Loucy (cell line): ENCODE data around the gene PROX1.

ENCODE experiments used
- CTCF ChIP-seq: fragments of 200-600 bp; sonication (generic); conservative IDR thresholded peaks from 2 replicates; pipeline ENCODE4 v1.5.1; 2014; ENCODE audit warnings: mild to moderate bottlenecking, antibody characterized with exemption, low read length
- EZH2phosphoT487 ChIP-seq: fragments of 200-600 bp; IDR thresholded peaks from 2 replicates; pipeline ENCODE4 v1.6.1; 2018; ENCODE audit warnings: antibody characterized with exemption, mild to moderate bottlenecking, moderate library complexity, borderline replicate concordance

DNA sequence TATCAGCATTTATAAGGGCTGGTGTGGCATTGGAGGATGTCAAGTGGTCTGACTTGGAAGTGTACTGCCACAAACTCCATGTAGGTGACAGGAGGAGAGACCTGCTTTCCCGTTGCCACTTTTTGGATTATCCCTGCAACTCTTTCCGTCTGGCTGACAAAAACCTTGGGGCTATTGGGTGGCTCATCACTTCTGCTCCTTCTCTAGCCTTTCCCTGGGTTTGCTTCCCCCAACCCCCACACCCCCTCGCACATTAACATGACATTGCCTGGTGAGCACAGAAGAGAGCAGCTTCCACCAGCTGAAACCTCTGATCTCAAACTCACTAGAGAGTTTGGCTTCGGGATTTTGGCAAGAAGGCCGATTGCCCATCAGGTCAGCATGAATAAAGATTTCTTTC lies 39.2 kb downstream of the PROX1 start:
- TF ChIP-seq CTCF (no peak), EZH2phosphoT487 (no peak)
